ENCODE data around the gene DNAL1. TPM values are rescaled to one million over a fixed set of nuclear protein-coding genes. Genes with fewer than 3 reads are reported as not detected.

Gene DNAL1
- total and polyA plus RNA-seq, 2 of the 13 experiments (the other 11 are each of a cell fraction or from before 2014, with no cell fraction given) = 1.4 to 13.3 TPM

GRCh38 chr14:73610687-73611086 lies 34.1 kb upstream of the DNAL1 start (continued):
- TF ChIP-seq FOXA1 (IDR thresholded peaks at IDR 0.05) (no peak), FOXA1 (CRISPR knock-in tag; IDR thresholded peaks at IDR 0.05) (peak; percentile 39; the same call in 1 of the 2 replicates), MTF2 (CRISPR knock-in tag; IDR thresholded peaks at IDR 0.05; ENCODE audit: borderline replicate concordance) (no peak), HMGA1 (CRISPR knock-in tag; conservative IDR thresholded peaks at IDR 0.05) (no peak), MEIS1 (CRISPR knock-in tag; IDR thresholded peaks at IDR 0.05; ENCODE audit: borderline replicate concordance) (no peak), MAFG (CRISPR knock-in tag; IDR thresholded peaks at IDR 0.05) (no peak), ZNF580 (CRISPR knock-in tag; IDR thresholded peaks at IDR 0.05; ENCODE audit: borderline replicate concordance, low read depth) (0 out of 2 replicates have a peak, but pooled peaks have one; percentile 22), ZNF800 (CRISPR knock-in tag; IDR thresholded peaks at IDR 0.05) (peak; percentile 69; the same call in 1 of the 2 replicates), USF2 (IDR thresholded peaks at IDR 0.05; ENCODE audit: low read depth, low read length) (peak; percentile 76), USF2 (CRISPR knock-in tag; IDR thresholded peaks at IDR 0.05; ENCODE audit: borderline replicate concordance) (peak; percentile 76; the same call in 1 of the 2 replicates), BCL6 (CRISPR knock-in tag; IDR thresholded peaks at IDR 0.05) (0 out of 2 replicates have a peak, but pooled peaks have one; percentile 18), FOXO4 (CRISPR knock-in tag; conservative IDR thresholded peaks at IDR 0.05) (no peak), FOXM1 (CRISPR knock-in tag; IDR thresholded peaks at IDR 0.05) (no peak), BORCS8-MEF2B (CRISPR knock-in tag; IDR thresholded peaks at IDR 0.05) (no peak), POGZ (CRISPR knock-in tag; IDR thresholded peaks at IDR 0.05) (peak; percentile 28; the same call in 1 of the 2 replicates), RFXANK (CRISPR knock-in tag; IDR thresholded peaks at IDR 0.05) (no peak), MED1 (CRISPR knock-in tag; IDR thresholded peaks at IDR 0.05) (peak; percentile 50), ZNF275 (CRISPR knock-in tag; IDR thresholded peaks at IDR 0.05; ENCODE audit: borderline replicate concordance) (no peak), ZNF513 (CRISPR knock-in tag; conservative IDR thresholded peaks at IDR 0.05) (no peak), ELK4 (CRISPR knock-in tag; IDR thresholded peaks at IDR 0.05; ENCODE audit: borderline replicate concordance) (no peak), ZFP90 (CRISPR knock-in tag; IDR thresholded peaks at IDR 0.05; ENCODE audit: borderline replicate concordance) (no peak), POLR2AphosphoS5 (IDR thresholded peaks at IDR 0.05; ENCODE audit: low read depth, low read length) (no peak)

All from HepG2 (cell line).